ENCODE results near the gene RAB3GAP2.
"Not testable (repeated sequence)": the region's sequence is repeated elsewhere in the genome, so short reads cannot be mapped to it uniquely, and the experiment has no call there.

Gene RAB3GAP2

DNA sequence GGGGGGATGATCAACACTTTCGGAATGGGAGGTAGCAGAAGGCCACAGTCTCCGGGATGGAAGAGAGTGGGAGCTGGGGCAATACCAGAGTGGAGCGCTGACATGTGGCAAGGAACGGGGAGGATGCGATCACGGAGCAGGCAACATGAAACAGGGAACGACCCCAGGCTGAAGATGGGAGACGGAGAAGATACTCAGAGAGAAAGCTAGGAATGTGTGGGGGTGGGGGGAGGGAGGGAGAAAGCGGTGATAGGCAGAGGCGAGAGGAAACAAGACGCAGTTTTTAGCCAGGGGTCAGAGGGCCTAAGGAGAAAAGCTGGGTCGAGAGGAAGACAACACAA lies 577 bp downstream of the RAB3GAP2 start:
- H3K4me3 ChIP-seq (ENCODE audit: low read length in 2 of 2) = peak overlapping the region; percentile 86 to 96
- no peaks in the 10 kb centered on the region for H3K9me3 ChIP-seq (replicated peaks in 1 of 2; ENCODE audit: control insufficient read depth in 2 of 2, insufficient read depth in 1 of 2, low read depth in 1 of 2, low read length in 2 of 2)
- no peak overlapping the region for H4K91ac ChIP-seq (ENCODE audit: low read depth, low read length, poor library complexity)
- peak overlapping the region; percentile 81 for H3K23ac ChIP-seq (ENCODE audit: low read depth, low read length, poor library complexity)
- H3K27ac ChIP-seq (replicated peaks; ENCODE audit: low read length) = peak overlapping the region; percentile 66
- no peak overlapping the region for H3K14ac ChIP-seq (ENCODE audit: low read length)
- peak overlapping the region; percentile 53 for H2AK5ac ChIP-seq (ENCODE audit: low read depth, low read length)
- peak overlapping the region; percentile 96 for H3K9ac ChIP-seq (ENCODE audit: low read depth, low read length, poor library complexity)
- peak overlapping the region; percentile 22 for H2BK15ac ChIP-seq (ENCODE audit: low read length)
- peak overlapping the region; percentile 80 for H3K4me2 ChIP-seq (ENCODE audit: insufficient read depth, low read length, poor library complexity, severe bottlenecking)
- WGBS, 2 donors (ENCODE audit: extremely low coverage in 2 of 2, insufficient read length in 2 of 2, insufficient replicate concordance in 1 of 2) = no CpG with 5 or more reads among the region's 12 CpGs
- H3K36me3 ChIP-seq (replicated peaks in 1 of 2; ENCODE audit: control insufficient read depth in 2 of 2, insufficient read depth in 2 of 2, low read length in 2 of 2) = peaks cover 5 to 35% of the 10 kb centered on the region in 2 donors
- H3K79me1 ChIP-seq (ENCODE audit: low read depth, low read length) = peaks cover 2% of the 10 kb centered on the region
- H2BK12ac ChIP-seq (ENCODE audit: low read length) = no peak overlapping the region
- no peak overlapping the region for H3K4ac ChIP-seq (ENCODE audit: low read length)
- no peaks in the 10 kb centered on the region for H3K27me3 ChIP-seq (ENCODE audit: control insufficient read depth in 3 of 3, insufficient read depth in 3 of 3, low read depth in 1 of 3, low read length in 3 of 3)
- H2AFZ ChIP-seq (ENCODE audit: low read length) = peak overlapping the region; percentile 90
- no peak overlapping the region for H2BK120ac ChIP-seq (ENCODE audit: low read depth, low read length)
- H3K18ac ChIP-seq (ENCODE audit: low read length) = peak overlapping the region; percentile 78
- no peak for DNase-seq (ENCODE audit: low spot score)
- peaks cover 4 to 6% of the 10 kb centered on the region in 2 donors for H3K4me1 ChIP-seq (ENCODE audit: control insufficient read depth in 2 of 2, insufficient read depth in 1 of 2, low read depth in 1 of 2, low read length in 2 of 2)
- H2BK5ac ChIP-seq (ENCODE audit: low read length) = peak overlapping the region; percentile 33
- no peak overlapping the region for H4K8ac ChIP-seq (ENCODE audit: low read depth, low read length)

- Histone ChIP-seq H3K4me3 (ENCODE audit: low read length in 2 of 2) (no peak overlapping the region), H2BK5ac (ENCODE audit: low read length) (no peak overlapping the region), H3K23ac (ENCODE audit: low read depth, low read length, poor library complexity) (no peak overlapping the region), H4K8ac (ENCODE audit: low read depth, low read length) (no peak overlapping the region), H2BK15ac (ENCODE audit: low read length) (no peak overlapping the region), H3K18ac (ENCODE audit: low read length) (no peak overlapping the region), H4K91ac (ENCODE audit: low read depth, low read length, poor library complexity) (no peak overlapping the region), H3K14ac (ENCODE audit: low read length) (no peak overlapping the region), H3K27ac (replicated peaks; ENCODE audit: low read length) (no peak overlapping the region), H3K36me3 (replicated peaks in 1 of 2; ENCODE audit: control insufficient read depth in 2 of 2, insufficient read depth in 2 of 2, low read length in 2 of 2) (peaks cover 9 to 55% of the 10 kb centered on the region in 2 donors), H3K79me1 (ENCODE audit: low read depth, low read length) (peaks cover 4% of the 10 kb centered on the region), H3K4me1 (ENCODE audit: control insufficient read depth in 2 of 2, insufficient read depth in 1 of 2, low read depth in 1 of 2, low read length in 2 of 2) (peaks cover 4% of the 10 kb centered on the region in 2 donors), H2AFZ (ENCODE audit: low read length) (no peak overlapping the region), H3K9ac (ENCODE audit: low read depth, low read length, poor library complexity) (no peak overlapping the region), H3K9me3 (replicated peaks in 1 of 2; ENCODE audit: control insufficient read depth in 2 of 2, insufficient read depth in 1 of 2, low read depth in 1 of 2, low read length in 2 of 2) (peaks cover 0 to 15% of the 10 kb centered on the region in 2 donors), H3K27me3 (ENCODE audit: control insufficient read depth in 3 of 3, insufficient read depth in 3 of 3, low read depth in 1 of 3, low read length in 3 of 3) (no peaks in the 10 kb centered on the region), H3K4me2 (ENCODE audit: insufficient read depth, low read length, poor library complexity, severe bottlenecking) (no peak overlapping the region), H2AK5ac (ENCODE audit: low read depth, low read length) (no peak overlapping the region), H2BK120ac (ENCODE audit: low read depth, low read length) (no peak overlapping the region), H3K4ac (ENCODE audit: low read length) (no peak overlapping the region), H2BK12ac (ENCODE audit: low read length) (no peak overlapping the region)
- whole genome bisulfite sequencing, 2 donors (ENCODE audit: extremely low coverage in 2 of 2, insufficient read length in 2 of 2, insufficient replicate concordance in 1 of 2) = no CpG with 5 or more reads among the region's 2 CpGs
- no peak for DNase-seq (ENCODE audit: low spot score)
These were observed 3.2 kb downstream of the RAB3GAP2 start for GRCh38 chr1:220269036-220269435.

DNA sequence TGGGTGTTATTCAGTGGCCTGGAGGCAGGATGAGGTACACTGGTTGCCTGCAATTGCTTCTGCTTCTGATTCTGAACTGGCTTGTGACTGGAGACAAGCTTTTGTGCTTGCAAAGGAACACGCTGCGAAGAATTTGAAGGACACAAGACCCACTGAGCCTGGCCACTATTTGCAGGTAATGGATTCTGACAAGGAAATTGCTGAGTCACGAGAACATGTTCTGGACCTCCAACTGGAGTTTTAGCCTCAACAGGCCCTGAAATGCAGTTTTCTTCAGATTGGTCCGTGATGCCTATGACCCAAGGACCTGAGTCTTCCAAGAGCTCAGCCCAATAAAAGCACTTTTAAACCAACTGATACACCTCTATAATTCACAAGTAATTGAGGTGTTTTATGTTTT lies 4.6 kb downstream of the RAB3GAP2 start:
- H3K36me3 ChIP-seq (replicated peaks in 1 of 2; ENCODE audit: control insufficient read depth in 2 of 2, insufficient read depth in 2 of 2, low read length in 2 of 2) = peaks cover 9 to 64% of the 10 kb centered on the region in 2 donors
- H3K4me3 ChIP-seq (ENCODE audit: low read length in 2 of 2) = no peak overlapping the region

DNA sequence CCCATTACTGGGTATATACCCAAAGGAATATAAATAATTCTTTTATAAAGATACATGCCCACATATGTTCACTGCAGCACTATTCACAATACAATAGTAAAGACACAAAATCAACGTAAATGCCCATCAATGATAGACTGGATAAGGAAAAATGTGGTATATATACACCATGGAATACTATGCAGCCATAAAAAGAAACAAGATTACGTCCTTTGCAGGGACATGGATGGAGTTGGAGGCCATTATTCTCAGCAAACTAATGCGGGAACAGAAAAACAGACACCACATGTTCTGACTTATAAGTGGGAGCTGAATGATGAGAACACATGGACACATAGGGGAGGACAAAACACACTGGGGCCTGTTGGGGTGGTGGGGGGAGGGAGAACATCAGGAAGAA lies 12.0 kb downstream of the RAB3GAP2 start:
- WGBS, 2 donors (ENCODE audit: extremely low coverage in 2 of 2, insufficient read length in 2 of 2, insufficient replicate concordance in 1 of 2) = no CpG with 5 or more reads among the region's 3 CpGs
- peaks cover 0 to 23% of the 10 kb centered on the region in 2 donors for H3K36me3 ChIP-seq (replicated peaks in 1 of 2; ENCODE audit: control insufficient read depth in 2 of 2, insufficient read depth in 2 of 2, low read length in 2 of 2)
- not testable (repeated sequence) for H4K8ac ChIP-seq (ENCODE audit: low read depth, low read length); H3K4me3 ChIP-seq (ENCODE audit: low read length in 2 of 2); H3K79me1 ChIP-seq (ENCODE audit: low read depth, low read length); H3K4ac ChIP-seq (ENCODE audit: low read length); H3K27ac ChIP-seq (replicated peaks; ENCODE audit: low read length); H2BK15ac ChIP-seq (ENCODE audit: low read length); H2BK120ac ChIP-seq (ENCODE audit: low read depth, low read length); H2AFZ ChIP-seq (ENCODE audit: low read length); H3K18ac ChIP-seq (ENCODE audit: low read length); H2AK5ac ChIP-seq (ENCODE audit: low read depth, low read length); H3K14ac ChIP-seq (ENCODE audit: low read length); H3K4me1 ChIP-seq (ENCODE audit: control insufficient read depth in 2 of 2, insufficient read depth in 1 of 2, low read depth in 1 of 2, low read length in 2 of 2); H3K4me2 ChIP-seq (ENCODE audit: insufficient read depth, low read length, poor library complexity, severe bottlenecking); H2BK5ac ChIP-seq (ENCODE audit: low read length); DNase-seq (ENCODE audit: low spot score); H3K27me3 ChIP-seq (ENCODE audit: control insufficient read depth in 3 of 3, insufficient read depth in 3 of 3, low read depth in 1 of 3, low read length in 3 of 3); H3K9ac ChIP-seq (ENCODE audit: low read depth, low read length, poor library complexity); H2BK12ac ChIP-seq (ENCODE audit: low read length); H3K23ac ChIP-seq (ENCODE audit: low read depth, low read length, poor library complexity); H4K91ac ChIP-seq (ENCODE audit: low read depth, low read length, poor library complexity)
- H3K9me3 ChIP-seq (replicated peaks in 1 of 2; ENCODE audit: control insufficient read depth in 2 of 2, insufficient read depth in 1 of 2, low read depth in 1 of 2, low read length in 2 of 2) = peaks cover 0 to 37% of the 10 kb centered on the region in 2 donors

More for the DNA sequence above, 4.6 kb downstream of the RAB3GAP2 start:
- Histone ChIP-seq H2AK5ac (ENCODE audit: low read depth, low read length) (no peak overlapping the region), H3K9me3 (replicated peaks in 1 of 2; ENCODE audit: control insufficient read depth in 2 of 2, insufficient read depth in 1 of 2, low read depth in 1 of 2, low read length in 2 of 2) (peaks cover 0 to 27% of the 10 kb centered on the region in 2 donors), H2BK15ac (ENCODE audit: low read length) (no peak overlapping the region), H2BK12ac (ENCODE audit: low read length) (no peak overlapping the region), H3K27me3 (ENCODE audit: control insufficient read depth in 3 of 3, insufficient read depth in 3 of 3, low read depth in 1 of 3, low read length in 3 of 3) (no peaks in the 10 kb centered on the region), H2BK5ac (ENCODE audit: low read length) (no peak overlapping the region), H3K18ac (ENCODE audit: low read length) (no peak overlapping the region), H3K4ac (ENCODE audit: low read length) (no peak overlapping the region), H3K9ac (ENCODE audit: low read depth, low read length, poor library complexity) (no peak overlapping the region), H3K79me1 (ENCODE audit: low read depth, low read length) (peaks cover 4% of the 10 kb centered on the region), H3K14ac (ENCODE audit: low read length) (no peak overlapping the region), H2BK120ac (ENCODE audit: low read depth, low read length) (no peak overlapping the region), H3K27ac (replicated peaks; ENCODE audit: low read length) (no peak overlapping the region), H3K23ac (ENCODE audit: low read depth, low read length, poor library complexity) (no peak overlapping the region), H3K4me1 (ENCODE audit: control insufficient read depth in 2 of 2, insufficient read depth in 1 of 2, low read depth in 1 of 2, low read length in 2 of 2) (peaks cover 0 to 4% of the 10 kb centered on the region in 2 donors), H2AFZ (ENCODE audit: low read length) (no peak overlapping the region), H4K91ac (ENCODE audit: low read depth, low read length, poor library complexity) (no peak overlapping the region), H4K8ac (ENCODE audit: low read depth, low read length) (no peak overlapping the region), H3K4me2 (ENCODE audit: insufficient read depth, low read length, poor library complexity, severe bottlenecking) (no peak overlapping the region)
- DNase-seq (ENCODE audit: low spot score) = no peak
- WGBS, 2 donors (ENCODE audit: extremely low coverage in 2 of 2, insufficient read length in 2 of 2, insufficient replicate concordance in 1 of 2) = no CpG with 5 or more reads among the region's 4 CpGs
